ENCODE measurements around the gene YY1. TPM values are rescaled to one million over a fixed set of nuclear protein-coding genes. Genes with fewer than 3 reads are reported as not detected.

The YY1 gene
- total and polyA plus RNA-seq, 2 experiments from 2014 or later = 32.6 to 58.5 TPM

- H3K4me2 ChIP-seq = no peak overlapping the region
- H3K79me2 ChIP-seq = peaks cover 2% of the 10 kb centered on the region
- H4K20me1 ChIP-seq (ENCODE audit: insufficient read depth, poor library complexity, severe bottlenecking) = no peaks in the 10 kb centered on the region
- TF ChIP-seq EZH2 (IDR thresholded peaks at IDR 0.05; ENCODE audit: borderline replicate concordance) (no peak), CTCF (IDR thresholded peaks at IDR 0.05; ENCODE audit: poor library complexity) (no peak), EZH2phosphoT487 (IDR thresholded peaks at IDR 0.05; ENCODE audit: low read depth, severe bottlenecking, unreplicated experiment) (no peak)
- no peak overlapping the region for H3K4me3 ChIP-seq
- H3K27me3 ChIP-seq = no peaks in the 10 kb centered on the region
- no peak overlapping the region for H2AFZ ChIP-seq
- WGBS (ENCODE audit: low lambda C conversion rate, missing lambda C conversion rate) = 85% methylated on average over 9 of the region's 9 CpGs
- no peaks in the 10 kb centered on the region for H3K9me2 ChIP-seq (replicated peaks; ENCODE audit: insufficient read depth)
- no peak overlapping the region for H3K27ac ChIP-seq
- no peaks in the 10 kb centered on the region for H3K36me3 ChIP-seq (replicated peaks; ENCODE audit: insufficient read depth, low read depth)
- H3K4me1 ChIP-seq (ENCODE audit: insufficient read depth) = peaks cover 2% of the 10 kb centered on the region
- DNase-seq (ENCODE audit: low spot score) = no peak
- no peaks in the 10 kb centered on the region for H3K9me3 ChIP-seq (ENCODE audit: low read depth)
Measured at GRCh38 chr14:100289916-100290606, 51.1 kb downstream of the YY1 start.

GRCh38 chr14:100290607-100291304 lies 51.8 kb downstream of the YY1 start:
- Histone ChIP-seq H3K4me1 (ENCODE audit: insufficient read depth) (peaks cover 2% of the 10 kb centered on the region), H2AFZ (no peak overlapping the region), H4K20me1 (ENCODE audit: insufficient read depth, poor library complexity, severe bottlenecking) (no peaks in the 10 kb centered on the region), H3K9me3 (ENCODE audit: low read depth) (no peaks in the 10 kb centered on the region), H3K79me2 (peaks cover 2% of the 10 kb centered on the region), H3K27ac (no peak overlapping the region), H3K36me3 (replicated peaks; ENCODE audit: insufficient read depth, low read depth) (no peaks in the 10 kb centered on the region), H3K9me2 (replicated peaks; ENCODE audit: insufficient read depth) (no peaks in the 10 kb centered on the region), H3K27me3 (no peaks in the 10 kb centered on the region), H3K4me3 (no peak overlapping the region), H3K4me2 (no peak overlapping the region)
- TF ChIP-seq EZH2 (IDR thresholded peaks at IDR 0.05; ENCODE audit: borderline replicate concordance) (no peak), CTCF (IDR thresholded peaks at IDR 0.05; ENCODE audit: poor library complexity) (no peak), EZH2phosphoT487 (IDR thresholded peaks at IDR 0.05; ENCODE audit: low read depth, severe bottlenecking, unreplicated experiment) (no peak)
- DNase-seq (ENCODE audit: low spot score) = no peak
- 92% methylated on average over 12 of the region's 12 CpGs for whole genome bisulfite sequencing (ENCODE audit: low lambda C conversion rate, missing lambda C conversion rate)

- DNase-seq (ENCODE audit: low spot score) = no peak
- no peak overlapping the region for H3K4me3 ChIP-seq
- no peak overlapping the region for H2AFZ ChIP-seq
- no peak overlapping the region for H3K27ac ChIP-seq
- no peaks in the 10 kb centered on the region for H3K36me3 ChIP-seq (replicated peaks; ENCODE audit: insufficient read depth, low read depth)
- no peaks in the 10 kb centered on the region for H4K20me1 ChIP-seq (ENCODE audit: insufficient read depth, poor library complexity, severe bottlenecking)
- no peak overlapping the region for H3K4me2 ChIP-seq
- no peaks in the 10 kb centered on the region for H3K9me3 ChIP-seq (ENCODE audit: low read depth)
- 95% methylated on average over 13 of the region's 13 CpGs for WGBS (ENCODE audit: low lambda C conversion rate, missing lambda C conversion rate)
- no peaks in the 10 kb centered on the region for H3K27me3 ChIP-seq
- no peak for TF ChIP-seq CTCF (IDR thresholded peaks at IDR 0.05; ENCODE audit: poor library complexity)
- no peaks in the 10 kb centered on the region for H3K4me1 ChIP-seq (ENCODE audit: insufficient read depth)
- H3K9me2 ChIP-seq (replicated peaks; ENCODE audit: insufficient read depth) = no peaks in the 10 kb centered on the region
- peaks cover 2% of the 10 kb centered on the region for H3K79me2 ChIP-seq
Measured at GRCh38 chr14:100291305-100292075, 52.5 kb downstream of the YY1 start.
